ENCODE results near the gene CDCP2. TPM values are rescaled to one million over a fixed set of nuclear protein-coding genes. Genes with fewer than 3 reads are reported as not detected.

CDCP2 gene
- total RNA-seq, 1 experiment from 2014 or later, result not detected

- ATAC-seq (peak; percentile 31; the same call in 1 of the 2 replicates), DNase-seq (ENCODE audit: low read depth, low spot score) (no peak)
- Histone ChIP-seq H3K4me3 (ENCODE audit: low read depth in 2 of 2, low read length in 2 of 2) (no peak overlapping the region), H3K4me1 (ENCODE audit: control insufficient read depth, insufficient read depth, low read length) (no peaks in the 10 kb centered on the region), H3K36me3 (ENCODE audit: control insufficient read depth, insufficient read depth, low read length) (no peaks in the 10 kb centered on the region), H3K27ac (ENCODE audit: low read length) (no peak overlapping the region), H3K9me3 (ENCODE audit: control insufficient read depth, insufficient read depth, low read depth, low read length) (no peaks in the 10 kb centered on the region), H3K27me3 (ENCODE audit: control insufficient read depth, insufficient read depth, low read length) (no peaks in the 10 kb centered on the region)
- TF ChIP-seq, protein P1, sequence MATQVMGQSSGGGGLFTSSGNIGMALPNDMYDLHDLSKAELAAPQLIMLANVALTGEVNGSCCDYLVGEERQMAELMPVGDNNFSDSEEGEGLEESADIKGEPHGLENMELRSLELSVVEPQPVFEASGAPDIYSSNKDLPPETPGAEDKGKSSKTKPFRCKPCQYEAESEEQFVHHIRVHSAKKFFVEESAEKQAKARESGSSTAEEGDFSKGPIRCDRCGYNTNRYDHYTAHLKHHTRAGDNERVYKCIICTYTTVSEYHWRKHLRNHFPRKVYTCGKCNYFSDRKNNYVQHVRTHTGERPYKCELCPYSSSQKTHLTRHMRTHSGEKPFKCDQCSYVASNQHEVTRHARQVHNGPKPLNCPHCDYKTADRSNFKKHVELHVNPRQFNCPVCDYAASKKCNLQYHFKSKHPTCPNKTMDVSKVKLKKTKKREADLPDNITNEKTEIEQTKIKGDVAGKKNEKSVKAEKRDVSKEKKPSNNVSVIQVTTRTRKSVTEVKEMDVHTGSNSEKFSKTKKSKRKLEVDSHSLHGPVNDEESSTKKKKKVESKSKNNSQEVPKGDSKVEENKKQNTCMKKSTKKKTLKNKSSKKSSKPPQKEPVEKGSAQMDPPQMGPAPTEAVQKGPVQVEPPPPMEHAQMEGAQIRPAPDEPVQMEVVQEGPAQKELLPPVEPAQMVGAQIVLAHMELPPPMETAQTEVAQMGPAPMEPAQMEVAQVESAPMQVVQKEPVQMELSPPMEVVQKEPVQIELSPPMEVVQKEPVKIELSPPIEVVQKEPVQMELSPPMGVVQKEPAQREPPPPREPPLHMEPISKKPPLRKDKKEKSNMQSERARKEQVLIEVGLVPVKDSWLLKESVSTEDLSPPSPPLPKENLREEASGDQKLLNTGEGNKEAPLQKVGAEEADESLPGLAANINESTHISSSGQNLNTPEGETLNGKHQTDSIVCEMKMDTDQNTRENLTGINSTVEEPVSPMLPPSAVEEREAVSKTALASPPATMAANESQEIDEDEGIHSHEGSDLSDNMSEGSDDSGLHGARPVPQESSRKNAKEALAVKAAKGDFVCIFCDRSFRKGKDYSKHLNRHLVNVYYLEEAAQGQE (IDR thresholded peaks at IDR 0.05; ENCODE audit: insufficient read depth in 1 of 2, low read depth in 2 of 2, low read length in 1 of 2), result no peak
- no peak for TF ChIP-seq TCF7L2 (IDR thresholded peaks at IDR 0.05; ENCODE audit: low read depth, low read length)
- no peak for TF ChIP-seq SIN3A (IDR thresholded peaks at IDR 0.05; ENCODE audit: borderline replicate concordance, insufficient read depth, low read depth, low read length)
- TF ChIP-seq, protein P2, sequence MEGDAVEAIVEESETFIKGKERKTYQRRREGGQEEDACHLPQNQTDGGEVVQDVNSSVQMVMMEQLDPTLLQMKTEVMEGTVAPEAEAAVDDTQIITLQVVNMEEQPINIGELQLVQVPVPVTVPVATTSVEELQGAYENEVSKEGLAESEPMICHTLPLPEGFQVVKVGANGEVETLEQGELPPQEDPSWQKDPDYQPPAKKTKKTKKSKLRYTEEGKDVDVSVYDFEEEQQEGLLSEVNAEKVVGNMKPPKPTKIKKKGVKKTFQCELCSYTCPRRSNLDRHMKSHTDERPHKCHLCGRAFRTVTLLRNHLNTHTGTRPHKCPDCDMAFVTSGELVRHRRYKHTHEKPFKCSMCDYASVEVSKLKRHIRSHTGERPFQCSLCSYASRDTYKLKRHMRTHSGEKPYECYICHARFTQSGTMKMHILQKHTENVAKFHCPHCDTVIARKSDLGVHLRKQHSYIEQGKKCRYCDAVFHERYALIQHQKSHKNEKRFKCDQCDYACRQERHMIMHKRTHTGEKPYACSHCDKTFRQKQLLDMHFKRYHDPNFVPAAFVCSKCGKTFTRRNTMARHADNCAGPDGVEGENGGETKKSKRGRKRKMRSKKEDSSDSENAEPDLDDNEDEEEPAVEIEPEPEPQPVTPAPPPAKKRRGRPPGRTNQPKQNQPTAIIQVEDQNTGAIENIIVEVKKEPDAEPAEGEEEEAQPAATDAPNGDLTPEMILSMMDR (IDR thresholded peaks at IDR 0.05), result no peak
- in situ Hi-C loops (cut with HindIII; ENCODE audit: low pct_unique_long_range_greater_than_20kb, low sequenced_read_pairs) (no loop called here), intact Hi-C loops (cut with micrococcal nuclease; ENCODE audit: unreplicated experiment) (no loop called here)
- POLR2A ChIA-PET, result no interaction called here
- CTCF ChIA-PET, result no interaction called here
- no TSS peak for BruUV-seq (replicated peaks)
Observed at GRCh38 chr1:54159733-54160316, 7.0 kb upstream of the CDCP2 start.

DNA sequence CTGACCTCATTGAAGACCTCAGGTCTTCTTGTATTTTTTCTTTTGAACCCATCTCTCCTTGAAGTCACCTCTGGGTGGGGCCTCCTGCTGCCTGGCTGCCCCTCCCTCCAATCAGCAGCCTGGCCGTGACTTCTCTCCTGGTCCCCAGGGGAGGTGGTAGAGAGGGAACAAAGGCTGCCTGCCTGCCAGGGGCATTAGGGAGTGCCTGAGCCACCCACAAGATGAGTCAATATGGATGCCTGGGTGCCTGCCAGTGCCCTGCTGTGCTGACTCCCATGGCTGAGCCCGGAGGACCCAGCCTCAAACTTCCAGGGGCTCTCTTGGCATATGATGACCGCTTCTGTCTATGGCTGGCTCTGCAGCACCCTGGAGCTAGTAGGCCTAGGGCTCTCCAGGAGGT lies 5.3 kb upstream of the CDCP2 start:
- Histone ChIP-seq H3K4me3 (ENCODE audit: low read depth in 2 of 2, low read length in 2 of 2) (no peak overlapping the region), H3K9me3 (ENCODE audit: control insufficient read depth, insufficient read depth, low read depth, low read length) (no peaks in the 10 kb centered on the region), H3K4me1 (ENCODE audit: control insufficient read depth, insufficient read depth, low read length) (no peaks in the 10 kb centered on the region), H3K27me3 (ENCODE audit: control insufficient read depth, insufficient read depth, low read length) (no peaks in the 10 kb centered on the region), H3K27ac (ENCODE audit: low read length) (no peak overlapping the region), H3K36me3 (ENCODE audit: control insufficient read depth, insufficient read depth, low read length) (no peaks in the 10 kb centered on the region)
- ATAC-seq (peak; percentile 55; the same call in 1 of the 2 replicates), DNase-seq (ENCODE audit: low read depth, low spot score) (no peak)
- CTCF ChIA-PET, result no interaction called here
- TF ChIP-seq SIN3A (IDR thresholded peaks at IDR 0.05; ENCODE audit: borderline replicate concordance, insufficient read depth, low read depth, low read length) (no peak), POLR2AphosphoS5 (IDR thresholded peaks at IDR 0.05; ENCODE audit: low read depth, low read length) (no peak)
- TF ChIP-seq, protein P1 (IDR thresholded peaks at IDR 0.05; ENCODE audit: insufficient read depth in 1 of 2, low read depth in 2 of 2, low read length in 1 of 2), result no peak
- TF ChIP-seq, protein P2 (IDR thresholded peaks at IDR 0.05), result no peak
- POLR2A ChIA-PET, result no interaction called here
- in situ Hi-C loops (cut with HindIII; ENCODE audit: low pct_unique_long_range_greater_than_20kb, low sequenced_read_pairs), result no loop called here
- no TSS peak for BruUV-seq (replicated peaks)
- intact Hi-C loops (cut with micrococcal nuclease; ENCODE audit: unreplicated experiment), result no loop called here
